Esophagus squamous epithelium (tissue), 5 donors: Measurements from ENCODE around the gene PACC1. TPM values are rescaled to one million over a fixed set of nuclear protein-coding genes. Genes with fewer than 3 reads are reported as not detected.

ENCODE experiments used
- DNase-seq: peaks from one replicate; lab custom pipeline; 2025; lab: John Stamatoyannopoulos, UW
- H3K27ac ChIP-seq, 4 donors: fragments of 200-600 bp; sonication (generic); one replicate each; pipeline ENCODE4 v1.5.1; 2016 to 2019; ENCODE audit warnings: mild to moderate bottlenecking in 1 of 4
- H3K27me3 ChIP-seq, 4 donors: fragments of 200-600 bp; sonication (generic); 1 replicate in 3 of 4; 2 replicates in 1 of 4; pipeline versions ENCODE4 v1.5.1 to v1.6.0; 2017 to 2021; ENCODE audit warnings: antibody characterized with exemption in 1 of 4
- H3K36me3 ChIP-seq, 3 donors: fragments of 200-600 bp; sonication (generic); one replicate each; pipeline ENCODE4 v1.5.1; 2016 to 2019
- H3K4me1 ChIP-seq, 3 donors: fragments of 200-600 bp; sonication (generic); one replicate each; pipeline ENCODE4 v1.5.1; 2017 to 2019
- H3K4me3 ChIP-seq, 4 donors: fragments of 200-600 bp; sonication (generic); 1 replicate in 3 of 4; 2 replicates in 1 of 4; pipeline ENCODE4 v1.5.1; 2016 to 2019; ENCODE audit warnings: mild to moderate bottlenecking in 2 of 4, moderate library complexity in 1 of 4
- H3K9me3 ChIP-seq, 3 donors: fragments of 200-600 bp; sonication (generic); one replicate each; pipeline ENCODE4 v1.5.1; 2016 to 2019
- CTCF ChIP-seq, 6 experiments: fragments of 450-650 bp in 4 of 6; fragments of 200-600 bp in 2 of 6; sonication (generic) in 2 of 6; IDR thresholded peaks; one replicate each; pipeline ENCODE4 v1.5.1; 2016 to 2019; ENCODE audit warnings: antibody characterized with exemption in 6 of 6, mild to moderate bottlenecking in 4 of 6, moderate library complexity in 4 of 6
- POLR2A ChIP-seq, 4 donors: fragments of 450-650 bp; IDR thresholded peaks; one replicate each; pipeline ENCODE4 v1.6.1; 2017; ENCODE audit warnings: antibody characterized with exemption in 4 of 4, mild to moderate bottlenecking in 4 of 4, moderate library complexity in 3 of 4
- WGBS, 2 donors: methylation state at CpG; one replicate each; pipeline ENCODE4 v1.1.5; 2018; 5-methylcytosine and 5-hydroxymethylcytosine counted together
- intact Hi-C: fragments of 100-400 bp; cut with DNase I; formaldehyde crosslinking; loops from one replicate; pipeline ENCODE4 v1.15.0; 2022
- total RNA-seq, 4 donors: library from RNA; depleted of rRNA; stranded (reverse); fragments of >200 nt; gene quantifications; one replicate each; pipeline ENCODE4 v1.1.0, GENCODE V29; 2016
- donor health status: DM: yes; HTN: yes; CAD: no.

PACC1 gene
- total RNA-seq, 4 donors from 2014 or later, result 5.0 to 7.6 (median 6.3) TPM

- 48% methylated on average over 5 of the region's 5 CpGs for WGBS, 2 donors
- H3K4me1 ChIP-seq, result peaks cover 5 to 25% (median 5%) of the 10 kb centered on the region in 3 donors
- TF ChIP-seq CTCF (IDR thresholded peaks at IDR 0.05) (no peak), POLR2A (IDR thresholded peaks at IDR 0.05) (no peak)
These were observed 13.8 kb upstream of the PACC1 start for GRCh38 chr1:212428496-212428895.

GRCh38 chr1:212423879-212424278 is 9.2 kb upstream of the PACC1 start:
- Histone ChIP-seq H3K4me1 (peaks cover 0 to 6% (median 0%) of the 10 kb centered on the region in 3 donors), H3K27me3 (peaks cover 0 to 7% (median 0%) of the 10 kb centered on the region in 4 donors), H3K27ac (no peak overlapping the region), H3K9me3 (no peaks in the 10 kb centered on the region), H3K4me3 (no peak overlapping the region), H3K36me3 (no peaks in the 10 kb centered on the region)
- WGBS, 2 donors, result 63 to 74% methylated on average over 3 of the region's 3 CpGs
- no peak for DNase-seq
- intact Hi-C loops, result no loop called here
- TF ChIP-seq POLR2A (IDR thresholded peaks at IDR 0.05), result no peak
- no peak for TF ChIP-seq CTCF (IDR thresholded peaks at IDR 0.05)

More at GRCh38 chr1:212428496-212428895, 13.8 kb upstream of the PACC1 start:
- no peaks in the 10 kb centered on the region for H3K36me3 ChIP-seq
- no peak for DNase-seq
- H3K27me3 ChIP-seq, result peaks cover 0 to 5% (median 0%) of the 10 kb centered on the region in 4 donors
- no peak overlapping the region for H3K4me3 ChIP-seq
- intact Hi-C loops, result no loop called here
- H3K27ac ChIP-seq, result no peak overlapping the region
- H3K9me3 ChIP-seq, result no peaks in the 10 kb centered on the region

GRCh38 chr1:212421165-212421564 is 6.5 kb upstream of the PACC1 start:
- TF ChIP-seq POLR2A (IDR thresholded peaks at IDR 0.05) (no peak), CTCF (IDR thresholded peaks at IDR 0.05) (no peak)
- Histone ChIP-seq H3K27me3 (peaks cover 0 to 7% (median 0%) of the 10 kb centered on the region in 4 donors), H3K27ac (no peak overlapping the region), H3K9me3 (no peaks in the 10 kb centered on the region), H3K4me3 (no peak overlapping the region), H3K4me1 (no peaks in the 10 kb centered on the region), H3K36me3 (no peaks in the 10 kb centered on the region)
- intact Hi-C loops, result no loop called here
- WGBS, 2 donors, result 75 to 84% methylated on average over 2 of the region's 2 CpGs
- no peak for DNase-seq

GRCh38 chr1:212415107-212415841 is 588 bp upstream of the PACC1 start:
- Histone ChIP-seq H3K4me1 (peaks cover 6 to 23% (median 9%) of the 10 kb centered on the region in 3 donors), H3K4me3 (peak overlapping the region; percentile 71 to 98 (median 86)), H3K27me3 (no peaks in the 10 kb centered on the region), H3K27ac (peak overlapping the region; percentile 77 to 81 (median 80)), H3K36me3 (peaks cover 0 to 16% (median 5%) of the 10 kb centered on the region in 3 donors), H3K9me3 (no peaks in the 10 kb centered on the region)
- DNase-seq, result no peak
- 57 to 63% methylated on average over 9 to 12 of the region's 13 CpGs for WGBS, 2 donors
- TF ChIP-seq CTCF (IDR thresholded peaks at IDR 0.05) (peak in 1 of 6 experiments; percentile 1), POLR2A (IDR thresholded peaks at IDR 0.05) (no peak)
- intact Hi-C loops, result no loop called here

GRCh38 chr1:212413902-212414327 is 771 bp downstream of the PACC1 start:
- WGBS, 2 donors, result 16% methylated on average over 21 of the region's 21 CpGs
- Histone ChIP-seq H3K4me1 (peaks cover 6 to 23% (median 9%) of the 10 kb centered on the region in 3 donors), H3K4me3 (peak overlapping the region; percentile 71 to 98 (median 86)), H3K9me3 (no peaks in the 10 kb centered on the region), H3K27ac (peak overlapping the region; percentile 77 to 81 (median 80)), H3K36me3 (peaks cover 0 to 29% (median 7%) of the 10 kb centered on the region in 3 donors), H3K27me3 (no peaks in the 10 kb centered on the region)
- DNase-seq, result no peak
- intact Hi-C loops, result no loop called here
- TF ChIP-seq POLR2A (IDR thresholded peaks at IDR 0.05), result no peak
- no peak for TF ChIP-seq CTCF (IDR thresholded peaks at IDR 0.05)
